Fibroblast of lung (primary cell): Measurements from ENCODE around the gene KNDC1. TPM values are rescaled to one million over a fixed set of nuclear protein-coding genes. Genes with fewer than 3 reads are reported as not detected.

Experiments used
- DNase-seq, 2 donors: peaks; one replicate each; pipeline versions ENCODE4 v3.0.0 to v3.0.0-alpha.2; 2010; ENCODE audit warnings: low read depth in 2 of 2
- H2AFZ ChIP-seq: 2 replicates; pipeline ENCODE4 v1.5.1; 2012; ENCODE audit warnings: low read length, control low read depth, inconsistent platforms
- H3K27ac ChIP-seq: 2 replicates; pipeline ENCODE4 v1.5.1; 2011; ENCODE audit warnings: low read length, control low read depth; ENCODE audit not compliant: insufficient read depth
- H3K27me3 ChIP-seq: 2 replicates; pipeline ENCODE4 v1.5.1; 2011; ENCODE audit warnings: mild to moderate bottlenecking, low read length; ENCODE audit not compliant: control insufficient read depth, insufficient read depth
- H3K36me3 ChIP-seq: 2 replicates; pipeline ENCODE4 v1.5.1; 2011; ENCODE audit warnings: low read length; ENCODE audit not compliant: control insufficient read depth, insufficient read depth
- H3K4me1 ChIP-seq: 2 replicates; pipeline ENCODE4 v1.5.1; 2011; ENCODE audit warnings: low read length; ENCODE audit not compliant: control insufficient read depth, insufficient read depth; ENCODE audit errors: extremely low read depth
- H3K4me2 ChIP-seq: 2 replicates; pipeline ENCODE4 v1.5.1; 2011; ENCODE audit warnings: low read length, control low read depth; ENCODE audit not compliant: insufficient read depth; ENCODE audit errors: extremely low read depth
- H3K4me3 ChIP-seq, 4 experiments: fragments of 200-600 bp in 1 of 4; sonication (generic) in 1 of 4; replicated peaks in 1 of 4; 2 replicates each; pipeline ENCODE4 v1.5.1; 2011 to 2016; ENCODE audit warnings: low read length in 4 of 4, low read depth in 3 of 4, mild to moderate bottlenecking in 3 of 4, control low read depth in 2 of 4, inconsistent platforms in 1 of 4, mixed read lengths in 1 of 4; ENCODE audit not compliant: insufficient read depth in 1 of 4; ENCODE audit errors: control extremely low read depth in 1 of 4
- H3K79me2 ChIP-seq: 2 replicates; pipeline ENCODE4 v1.5.1; 2012; ENCODE audit warnings: mild to moderate bottlenecking, low read length, inconsistent platforms; ENCODE audit not compliant: control insufficient read depth, insufficient read depth
- H3K9ac ChIP-seq: 2 replicates; pipeline ENCODE4 v1.5.1; 2011; ENCODE audit warnings: mild to moderate bottlenecking, low read length, control low read depth; ENCODE audit not compliant: insufficient read depth
- H3K9me3 ChIP-seq: 2 replicates; pipeline ENCODE4 v1.5.1; 2012; ENCODE audit warnings: low read depth, low read length; ENCODE audit not compliant: control insufficient read depth, insufficient read depth
- H4K20me1 ChIP-seq: 2 replicates; pipeline ENCODE4 v1.5.1; 2011; ENCODE audit warnings: low read length; ENCODE audit not compliant: control insufficient read depth, insufficient read depth; ENCODE audit errors: extremely low read depth
- CTCF ChIP-seq, 2 donors: IDR thresholded peaks in 1 of 2; conservative IDR thresholded peaks in 1 of 2; 1 replicate in 1 of 2; 2 replicates in 1 of 2; pipeline ENCODE4 v1.5.1; 2011 to 2012; ENCODE audit warnings: low read length in 2 of 2, control low read depth in 1 of 2, inconsistent platforms in 1 of 2, low read depth in 1 of 2, mild to moderate bottlenecking in 1 of 2
- EZH2 ChIP-seq: IDR thresholded peaks from 2 replicates; pipeline ENCODE4 v1.5.1; 2012; ENCODE audit warnings: low read length, control low read depth, mild to moderate bottlenecking; ENCODE audit errors: missing control alignments
- polyA plus RNA-seq, 2 donors: library from polyadenylated mRNA; depleted of rRNA in 1 of 2; stranded (reverse) in 1 of 2; unstranded in 1 of 2; fragments of >200 nt; gene quantifications; 2 replicates each; pipeline ENCODE4 v1.2.1, GENCODE V29; 2011 to 2012; ENCODE audit warnings: missing spikeins in 1 of 2
- total RNA-seq: library from RNA; depleted of rRNA; stranded (reverse); fragments of >200 nt; gene quantifications from 2 replicates; pipeline ENCODE4 v1.2.1, GENCODE V29; 2014

The KNDC1 gene
- total and polyA plus RNA-seq, 2 donors (not counting 1 experiment from before 2014, with no cell fraction given): 0.20 to 0.50 TPM

GRCh38 chr10:133200621-133201031 lies 40.6 kb downstream of the KNDC1 start:
- no peaks in the 10 kb centered on the region for H3K36me3 ChIP-seq
- no peak overlapping the region for H3K27ac ChIP-seq
- no peaks in the 10 kb centered on the region for H3K79me2 ChIP-seq
- no peak for DNase-seq
- no peaks in the 10 kb centered on the region for H3K9me3 ChIP-seq
- no peaks in the 10 kb centered on the region for H4K20me1 ChIP-seq
- no peak overlapping the region for H3K9ac ChIP-seq
- H3K27me3 ChIP-seq: no peaks in the 10 kb centered on the region
- H2AFZ ChIP-seq: no peak overlapping the region
- no peaks in the 10 kb centered on the region for H3K4me1 ChIP-seq
- H3K4me3 ChIP-seq: no peak overlapping the region
- H3K4me2 ChIP-seq: no peak overlapping the region
- TF ChIP-seq CTCF (conservative IDR thresholded peaks at IDR 0.05 in 1 of 2, IDR thresholded peaks at IDR 0.05 in 1 of 2; ENCODE audit: low read depth in 1 of 2, low read length in 2 of 2): no peak
- TF ChIP-seq EZH2: no peak

GRCh38 chr10:133201151-133201947 lies 41.3 kb downstream of the KNDC1 start:
- no peaks in the 10 kb centered on the region for H4K20me1 ChIP-seq
- H3K36me3 ChIP-seq: no peaks in the 10 kb centered on the region
- TF ChIP-seq EZH2 (no peak), CTCF (conservative IDR thresholded peaks at IDR 0.05 in 1 of 2, IDR thresholded peaks at IDR 0.05 in 1 of 2; ENCODE audit: low read depth in 1 of 2, low read length in 2 of 2) (no peak)
- H2AFZ ChIP-seq: no peak overlapping the region
- no peak overlapping the region for H3K27ac ChIP-seq
- H3K27me3 ChIP-seq: no peaks in the 10 kb centered on the region
- H3K9ac ChIP-seq: no peak overlapping the region
- no peak for DNase-seq
- no peak overlapping the region for H3K4me3 ChIP-seq
- no peaks in the 10 kb centered on the region for H3K4me1 ChIP-seq
- no peaks in the 10 kb centered on the region for H3K79me2 ChIP-seq
- no peaks in the 10 kb centered on the region for H3K9me3 ChIP-seq
- no peak overlapping the region for H3K4me2 ChIP-seq

GRCh38 chr10:133201948-133202725 lies 42.1 kb downstream of the KNDC1 start:
- TF ChIP-seq EZH2 (no peak), CTCF (conservative IDR thresholded peaks at IDR 0.05 in 1 of 2, IDR thresholded peaks at IDR 0.05 in 1 of 2; ENCODE audit: low read depth in 1 of 2, low read length in 2 of 2) (no peak)
- Histone ChIP-seq H2AFZ (no peak overlapping the region), H3K9me3 (no peaks in the 10 kb centered on the region), H3K36me3 (no peaks in the 10 kb centered on the region), H3K9ac (no peak overlapping the region), H3K4me3 (no peak overlapping the region), H3K27ac (no peak overlapping the region), H3K79me2 (no peaks in the 10 kb centered on the region), H4K20me1 (no peaks in the 10 kb centered on the region), H3K4me1 (no peaks in the 10 kb centered on the region), H3K27me3 (no peaks in the 10 kb centered on the region), H3K4me2 (no peak overlapping the region)
- no peak for DNase-seq
